Measurements from ENCODE around the gene GHITM. TPM values are rescaled to one million over a fixed set of nuclear protein-coding genes. Genes with fewer than 3 reads are reported as not detected.
A peak's percentile ranks its signal among the peaks of the same experiment; 100 is the strongest.

The GHITM gene
- total RNA-seq, 2 experiments from 2014 or later, result 110 to 145 TPM

DNA sequence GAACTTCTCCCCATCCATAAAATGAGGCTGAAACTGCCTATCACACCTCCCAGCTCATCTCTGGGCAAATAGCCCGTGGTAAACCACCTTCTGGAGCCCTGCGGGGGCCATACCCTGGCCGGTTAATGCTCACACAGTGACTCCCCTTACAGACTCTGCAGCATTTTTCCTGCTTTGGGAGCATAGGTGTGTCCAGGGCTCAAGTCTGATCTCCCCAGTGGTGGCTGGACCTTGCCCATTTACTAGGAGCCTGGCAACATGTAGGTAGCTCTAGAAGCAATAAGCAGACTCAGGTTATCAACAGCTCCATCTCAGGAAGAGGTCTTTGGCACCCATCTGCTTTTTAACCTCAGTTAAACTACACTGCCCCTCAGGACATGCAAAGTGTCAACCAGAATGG lies 49.5 kb downstream of the GHITM start:
- no peak overlapping the region for H3K27ac Mint-ChIP-seq
- no peaks in the 10 kb centered on the region for H3K36me3 Mint-ChIP-seq
- peaks cover 11% of the 10 kb centered on the region for H3K27me3 Mint-ChIP-seq
- H3K4me3 Mint-ChIP-seq, result no peak overlapping the region
- H3K4me1 Mint-ChIP-seq, result peaks cover 17% of the 10 kb centered on the region
- CTCF ChIA-PET, result interaction anchor here (0.6 kb wide), 1 partner anchor 41 kb away, joined by 3 read pairs; no protein-coding TSS in a partner anchor
- no peak for ATAC-seq
- no peak for DNase-seq
- no peaks in the 10 kb centered on the region for H3K9me3 Mint-ChIP-seq (ENCODE audit: low read depth)

DNA sequence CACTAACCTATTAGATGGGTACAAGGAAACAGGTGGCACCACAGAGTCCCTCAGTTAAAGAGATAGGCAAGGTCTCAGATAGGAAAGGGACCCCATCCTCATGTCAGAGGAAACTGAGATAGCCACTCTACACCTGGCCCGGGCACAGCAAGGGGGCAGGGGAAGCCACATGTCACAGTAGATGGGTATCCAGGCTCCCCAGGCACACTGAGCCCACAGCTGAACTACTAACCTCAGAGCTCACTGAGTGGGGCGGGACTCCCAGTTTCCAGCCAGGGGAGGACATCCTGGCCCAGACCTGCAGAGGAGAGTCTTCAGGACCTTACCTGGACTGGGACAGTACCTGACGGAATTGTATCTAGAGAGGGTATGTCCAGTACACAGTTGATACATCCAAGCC lies 51.3 kb downstream of the GHITM start:
- H3K27me3 Mint-ChIP-seq, result peaks cover 23% of the 10 kb centered on the region
- H3K27ac Mint-ChIP-seq, result no peak overlapping the region
- no peaks in the 10 kb centered on the region for H3K9me3 Mint-ChIP-seq (ENCODE audit: low read depth)
- H3K4me1 Mint-ChIP-seq, result peaks cover 10% of the 10 kb centered on the region
- H3K4me3 Mint-ChIP-seq, result no peak overlapping the region
- ATAC-seq (no peak), DNase-seq (no peak)
- CTCF ChIA-PET, result interaction anchor here (1.1 to 1.6 kb wide), 4 partner anchors 14 to 43 kb away, joined by 3 to 5 read pairs (median 4); no protein-coding TSS in a partner anchor
- no peaks in the 10 kb centered on the region for H3K36me3 Mint-ChIP-seq

DNA sequence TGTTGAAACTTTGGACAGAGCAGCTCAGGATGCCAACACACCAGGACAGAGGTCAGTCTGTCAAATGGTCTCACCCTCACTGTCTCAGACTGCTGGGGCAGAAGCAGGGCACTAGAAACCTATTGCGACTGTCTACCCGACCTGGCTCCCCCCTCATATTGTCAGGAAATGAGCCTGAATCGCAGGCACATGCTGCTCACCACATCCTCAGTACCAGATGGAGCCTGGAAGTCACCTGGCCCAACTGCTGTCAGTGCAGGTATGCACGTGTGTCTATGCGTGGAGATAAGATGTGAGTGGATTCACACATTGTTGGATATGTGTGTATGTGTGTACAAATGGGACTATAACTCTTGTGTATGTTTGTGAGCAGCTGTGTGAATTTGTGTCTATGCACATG lies 51.8 kb downstream of the GHITM start:
- CTCF ChIA-PET, result interaction anchor here (1.1 to 1.6 kb wide), 4 partner anchors 13 to 43 kb away, joined by 3 to 5 read pairs (median 4); no protein-coding TSS in a partner anchor
- Mint-ChIP-seq H3K9me3 (ENCODE audit: low read depth) (no peaks in the 10 kb centered on the region), H3K4me3 (no peak overlapping the region), H3K36me3 (no peaks in the 10 kb centered on the region), H3K27me3 (peaks cover 27% of the 10 kb centered on the region), H3K27ac (no peak overlapping the region), H3K4me1 (peaks cover 10% of the 10 kb centered on the region)
- DNase-seq (peak; percentile 51), ATAC-seq (no peak)

DNA sequence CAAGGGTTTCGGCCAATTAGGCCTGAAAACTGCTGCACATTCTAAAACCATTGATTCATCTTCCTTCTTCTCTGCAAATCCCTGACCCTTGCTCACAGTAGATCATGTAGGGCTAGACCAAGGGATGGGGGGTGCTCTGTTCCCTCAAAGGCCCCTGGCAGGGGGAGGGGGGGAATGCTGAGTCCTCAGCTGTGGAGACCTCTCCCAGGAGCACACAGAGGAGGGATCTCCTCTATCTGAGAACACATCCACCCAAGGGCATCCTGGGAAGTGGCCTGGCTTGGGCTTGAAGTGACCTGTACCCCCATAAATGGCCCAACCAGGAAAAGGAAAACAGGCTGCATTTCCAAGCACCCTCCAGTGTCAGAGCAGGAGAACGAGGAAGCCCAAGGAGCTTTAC lies 54.0 kb downstream of the GHITM start:
- Mint-ChIP-seq H3K9me3 (ENCODE audit: low read depth) (no peaks in the 10 kb centered on the region), H3K4me3 (no peak overlapping the region), H3K27ac (no peak overlapping the region), H3K27me3 (peaks cover 38% of the 10 kb centered on the region), H3K4me1 (peaks cover 10% of the 10 kb centered on the region), H3K36me3 (no peaks in the 10 kb centered on the region)
- CTCF ChIA-PET, result interaction anchor here (0.9 to 2.2 kb wide), 3 partner anchors 16 to 46 kb away, joined by 4 to 9 read pairs (median 8); no protein-coding TSS in a partner anchor
- no peak for ATAC-seq
- DNase-seq, result no peak

DNA sequence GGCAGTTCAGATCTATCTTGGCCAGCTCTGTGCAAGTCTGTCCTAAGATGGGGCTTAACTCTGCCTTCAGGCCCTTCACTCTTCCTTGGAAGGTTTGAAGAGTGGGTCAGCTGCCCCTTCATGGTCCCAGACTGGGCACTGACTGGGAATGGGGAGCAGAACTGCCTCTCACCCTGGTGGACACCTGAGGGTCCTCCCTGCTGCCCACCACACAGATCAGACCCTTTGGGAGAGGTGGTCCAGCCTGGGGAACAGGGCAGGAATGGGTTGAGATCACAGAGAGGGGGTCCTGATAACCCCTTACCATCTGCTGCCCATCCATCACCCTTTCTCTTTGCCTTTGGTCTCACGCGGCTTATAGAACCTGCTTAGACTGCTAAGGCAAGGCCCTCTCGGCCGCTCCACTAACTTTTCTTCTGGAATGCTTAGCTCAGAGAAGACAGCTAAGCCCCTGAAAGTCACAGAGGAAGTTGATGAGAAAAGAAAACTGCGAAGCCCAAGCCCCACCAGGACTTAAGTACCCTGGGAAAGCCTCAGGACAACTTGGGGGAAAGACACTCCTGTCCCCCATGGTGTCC lies 54.6 kb downstream of the GHITM start:
- no peaks in the 10 kb centered on the region for H3K36me3 Mint-ChIP-seq
- H3K4me3 Mint-ChIP-seq, result peak overlapping the region; percentile 43
- H3K4me1 Mint-ChIP-seq, result peaks cover 10% of the 10 kb centered on the region
- H3K27ac Mint-ChIP-seq, result no peak overlapping the region
- DNase-seq (no peak), ATAC-seq (no peak)
- H3K9me3 Mint-ChIP-seq (ENCODE audit: low read depth), result no peaks in the 10 kb centered on the region
- CTCF ChIA-PET, result interaction anchor here (0.9 to 2.2 kb wide), 3 partner anchors 17 to 46 kb away, joined by 4 to 9 read pairs (median 8); no protein-coding TSS in a partner anchor
- peaks cover 38% of the 10 kb centered on the region for H3K27me3 Mint-ChIP-seq

DNA sequence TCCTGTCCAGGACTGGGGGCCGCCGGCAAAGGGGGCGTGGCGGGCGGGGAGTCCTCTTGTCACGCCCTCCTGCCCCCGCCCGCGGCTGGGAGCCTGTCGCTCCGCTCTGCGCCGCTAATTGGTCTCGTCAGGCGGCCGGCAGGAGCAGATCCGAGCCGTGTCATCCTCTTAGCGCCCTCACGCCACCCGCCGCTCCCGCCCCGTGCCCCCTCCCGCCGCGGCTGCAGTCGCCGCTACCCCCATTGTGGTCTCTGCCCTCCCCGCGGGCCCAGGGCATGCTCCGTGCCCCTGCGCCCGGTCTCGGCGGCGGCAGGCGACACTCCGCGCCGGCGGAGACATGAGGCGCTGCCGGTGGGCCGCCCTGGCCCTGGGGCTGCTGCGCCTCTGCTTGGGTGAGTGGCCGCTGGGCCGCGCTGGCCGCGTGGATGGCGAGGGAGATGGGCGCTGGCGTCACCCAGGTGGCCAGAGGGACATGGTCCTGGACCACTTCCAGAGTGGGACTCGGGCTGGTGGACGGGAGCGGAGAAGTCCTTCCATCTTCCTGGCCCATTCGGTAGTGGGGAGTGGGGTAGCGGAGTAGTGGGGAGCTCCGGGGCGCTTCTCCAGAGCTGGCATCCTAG lies 55.2 kb downstream of the GHITM start, which contains the start of gene CDHR1:
Gene CDHR1, plus strand, starts transcription at position 114 of the 620 bp plus-strand sequence. Its CDS starts 224 bp downstream, at position 338.
- Mint-ChIP-seq H3K9me3 (ENCODE audit: low read depth) (no peaks in the 10 kb centered on the region), H3K36me3 (no peaks in the 10 kb centered on the region), H3K27ac (no peak within 1 kb of the TSS), H3K4me3 (peak within 1 kb of the TSS; percentile 43), H3K4me1 (peaks cover 10% of the 10 kb centered on the region), H3K27me3 (peaks cover 38% of the 10 kb centered on the region)
- DNase-seq (peak; percentile 62), ATAC-seq (peak; percentile 83)
- CTCF ChIA-PET, result interaction anchor here (0.9 to 2.6 kb wide), 4 partner anchors 11 to 56 kb away, joined by 3 to 9 read pairs (median 7); partner anchors contain the start of gene GHITM

DNA sequence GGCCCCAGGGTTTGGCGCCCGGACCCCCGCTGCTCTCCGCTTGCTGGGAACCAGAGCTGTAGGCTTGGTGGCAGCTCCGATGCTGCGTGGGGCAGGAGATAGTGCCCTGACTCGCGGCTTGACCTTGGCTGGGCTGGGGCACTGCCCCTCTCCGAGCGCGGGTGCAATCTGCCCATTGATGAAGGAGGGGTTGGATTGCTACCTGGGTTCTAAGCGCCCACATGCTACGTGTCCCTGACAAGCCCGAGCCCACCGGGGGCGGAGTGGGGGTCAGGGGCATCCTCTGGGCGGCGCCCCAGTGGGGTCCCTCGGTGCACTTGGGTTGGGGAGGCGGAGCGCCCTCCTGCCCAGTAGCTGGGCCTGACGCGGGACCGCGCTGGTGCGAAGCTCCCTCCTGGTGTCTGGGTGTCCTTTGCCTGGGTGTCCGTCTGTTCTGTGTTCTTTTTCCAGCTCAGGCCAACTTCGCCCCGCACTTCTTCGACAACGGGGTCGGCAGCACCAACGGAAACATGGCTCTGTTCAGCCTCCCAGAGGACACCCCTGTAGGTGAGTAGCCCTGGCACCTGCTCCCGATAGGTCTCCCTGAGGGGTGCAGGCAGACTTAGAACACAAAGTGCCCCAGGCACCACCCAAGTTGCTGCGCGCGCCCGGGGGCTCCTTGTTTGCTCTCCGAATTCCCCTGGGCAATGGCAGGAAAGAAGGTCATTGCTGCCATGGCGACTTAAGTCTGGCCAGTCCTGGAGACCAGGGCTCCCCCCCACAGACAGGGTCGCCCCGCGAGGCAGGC lies 55.9 kb downstream of the GHITM start:
- peak overlapping the region; percentile 33 for H3K4me3 Mint-ChIP-seq
- H3K27me3 Mint-ChIP-seq, result peaks cover 38% of the 10 kb centered on the region
- H3K27ac Mint-ChIP-seq, result no peak overlapping the region
- ATAC-seq (no peak), DNase-seq (no peak)
- no peaks in the 10 kb centered on the region for H3K9me3 Mint-ChIP-seq (ENCODE audit: low read depth)
- peaks cover 10% of the 10 kb centered on the region for H3K4me1 Mint-ChIP-seq
- H3K36me3 Mint-ChIP-seq, result no peaks in the 10 kb centered on the region
- CTCF ChIA-PET, result interaction anchor here (0.9 to 2.6 kb wide), 5 partner anchors 10 to 56 kb away, joined by 3 to 9 read pairs (median 4); partner anchors contain the start of gene GHITM

DNA sequence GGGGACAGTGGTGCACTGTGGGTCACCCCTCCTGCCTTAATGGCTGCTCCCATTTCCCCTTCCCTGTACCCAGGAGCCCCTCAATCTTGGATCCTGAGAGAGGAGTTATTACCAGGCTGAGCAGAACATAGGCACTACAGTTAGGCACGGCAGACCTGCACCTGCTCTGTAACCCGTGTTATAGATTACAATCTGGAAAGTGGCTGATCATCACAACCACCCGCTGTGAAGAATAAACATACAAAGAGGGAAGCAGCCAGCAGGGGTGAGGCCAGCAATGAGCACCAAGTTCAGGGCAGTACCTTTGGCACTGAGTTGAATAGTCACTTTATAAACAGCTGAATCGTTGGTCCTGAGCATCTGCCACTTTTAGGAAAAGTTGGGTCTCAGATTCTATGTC lies 56.8 kb downstream of the GHITM start:
- H3K4me3 Mint-ChIP-seq, result no peak overlapping the region
- no peaks in the 10 kb centered on the region for H3K9me3 Mint-ChIP-seq (ENCODE audit: low read depth)
- no peak for ATAC-seq
- H3K27me3 Mint-ChIP-seq, result peaks cover 38% of the 10 kb centered on the region
- no peak overlapping the region for H3K27ac Mint-ChIP-seq
- H3K36me3 Mint-ChIP-seq, result no peaks in the 10 kb centered on the region
- peaks cover 6% of the 10 kb centered on the region for H3K4me1 Mint-ChIP-seq
- no peak for DNase-seq
- CTCF ChIA-PET, result interaction anchor here (1.0 to 2.6 kb wide), 2 partner anchors 10 to 40 kb away, joined by 4 to 6 read pairs; no protein-coding TSS in a partner anchor

DNA sequence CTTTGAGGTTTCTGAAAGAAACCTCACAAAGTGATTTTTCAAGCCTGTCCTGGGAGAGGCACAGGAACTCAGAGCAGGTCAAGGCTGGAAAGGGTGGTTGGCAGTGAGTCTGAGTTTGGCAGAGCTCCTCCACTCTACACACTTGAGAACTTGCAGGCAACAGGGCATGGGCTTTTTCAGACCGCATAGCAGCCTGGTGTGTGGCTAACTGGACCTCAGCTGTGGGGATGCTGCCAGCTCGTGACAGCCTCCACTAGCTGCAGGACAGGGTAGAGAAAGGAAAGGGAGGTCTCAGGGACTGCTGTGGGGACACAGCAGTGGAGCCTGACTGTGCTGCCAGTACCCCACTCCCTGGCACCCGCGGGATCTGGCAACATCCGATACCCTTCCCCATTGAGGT lies 57.6 kb downstream of the GHITM start:
- H3K4me3 Mint-ChIP-seq, result no peak overlapping the region
- no peaks in the 10 kb centered on the region for H3K9me3 Mint-ChIP-seq (ENCODE audit: low read depth)
- ATAC-seq (no peak), DNase-seq (no peak)
- CTCF ChIA-PET, result interaction anchor here (2.6 to 2.8 kb wide), 2 partner anchors 9 to 17 kb away, joined by 6 to 8 read pairs; no protein-coding TSS in a partner anchor
- peaks cover 38% of the 10 kb centered on the region for H3K27me3 Mint-ChIP-seq
- no peaks in the 10 kb centered on the region for H3K36me3 Mint-ChIP-seq
- H3K4me1 Mint-ChIP-seq, result no peaks in the 10 kb centered on the region
- H3K27ac Mint-ChIP-seq, result no peak overlapping the region

DNA sequence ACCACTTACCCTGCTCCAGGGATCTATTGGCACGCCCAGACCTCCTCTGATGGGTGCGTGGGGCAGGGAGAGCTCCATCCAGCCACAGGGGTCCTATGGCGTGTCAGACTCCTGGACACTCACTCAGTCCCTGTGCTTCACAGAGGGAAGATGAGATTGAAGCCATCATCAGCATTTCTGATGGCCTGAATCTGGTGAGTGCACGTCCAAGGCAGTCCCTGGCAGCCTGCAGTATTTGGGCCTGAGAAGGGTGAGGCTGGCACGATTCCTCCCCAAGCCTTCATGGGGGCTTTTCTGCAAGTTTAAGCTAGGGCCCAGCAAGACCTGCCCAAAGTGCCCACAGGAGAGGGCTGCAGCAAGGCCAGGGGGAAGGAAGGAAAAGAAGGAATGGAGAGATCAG lies 58.3 kb downstream of the GHITM start:
- Mint-ChIP-seq H3K4me3 (no peak overlapping the region), H3K4me1 (no peaks in the 10 kb centered on the region), H3K27me3 (peaks cover 38% of the 10 kb centered on the region), H3K36me3 (no peaks in the 10 kb centered on the region), H3K9me3 (ENCODE audit: low read depth) (no peaks in the 10 kb centered on the region), H3K27ac (no peak overlapping the region)
- CTCF ChIA-PET, result interaction anchor here (1.5 to 2.8 kb wide), 3 partner anchors 17 to 50 kb away, joined by 3 to 8 read pairs (median 6); no protein-coding TSS in a partner anchor
- DNase-seq (no peak), ATAC-seq (no peak)

DNA sequence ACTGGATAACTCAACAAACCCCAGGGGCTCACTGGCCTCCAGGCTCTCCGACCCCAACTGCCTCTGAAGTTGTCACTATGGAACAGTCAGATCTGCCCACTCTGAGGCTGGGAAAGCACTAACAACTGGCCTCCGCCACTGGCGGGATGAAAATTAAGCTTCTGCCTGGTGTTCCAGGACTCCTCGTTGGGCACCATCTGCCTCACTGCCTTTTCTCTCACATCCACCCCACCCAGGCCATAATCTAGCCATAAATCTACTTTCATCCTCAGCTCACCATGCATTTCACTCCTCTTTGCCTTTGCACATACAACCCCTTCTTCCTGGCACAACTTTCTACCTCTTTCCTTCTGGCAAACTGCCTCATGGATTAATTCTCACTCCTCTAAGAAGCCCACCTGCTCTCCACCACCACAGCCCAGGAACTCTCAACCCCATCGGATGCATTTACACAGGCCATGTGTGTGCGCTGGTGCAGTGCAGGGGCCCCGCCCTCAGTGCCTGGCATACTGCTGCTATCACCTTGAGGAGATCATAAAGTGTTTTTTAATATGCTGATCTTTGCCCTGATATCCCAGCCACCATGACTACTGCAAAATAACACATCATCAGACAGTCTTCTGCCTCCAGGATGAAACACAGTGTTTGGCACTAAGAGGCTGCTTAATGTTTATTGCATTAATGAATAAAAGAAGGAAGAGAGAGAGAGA lies 59.1 kb downstream of the GHITM start:
- H3K4me1 Mint-ChIP-seq, result no peaks in the 10 kb centered on the region

DNA sequence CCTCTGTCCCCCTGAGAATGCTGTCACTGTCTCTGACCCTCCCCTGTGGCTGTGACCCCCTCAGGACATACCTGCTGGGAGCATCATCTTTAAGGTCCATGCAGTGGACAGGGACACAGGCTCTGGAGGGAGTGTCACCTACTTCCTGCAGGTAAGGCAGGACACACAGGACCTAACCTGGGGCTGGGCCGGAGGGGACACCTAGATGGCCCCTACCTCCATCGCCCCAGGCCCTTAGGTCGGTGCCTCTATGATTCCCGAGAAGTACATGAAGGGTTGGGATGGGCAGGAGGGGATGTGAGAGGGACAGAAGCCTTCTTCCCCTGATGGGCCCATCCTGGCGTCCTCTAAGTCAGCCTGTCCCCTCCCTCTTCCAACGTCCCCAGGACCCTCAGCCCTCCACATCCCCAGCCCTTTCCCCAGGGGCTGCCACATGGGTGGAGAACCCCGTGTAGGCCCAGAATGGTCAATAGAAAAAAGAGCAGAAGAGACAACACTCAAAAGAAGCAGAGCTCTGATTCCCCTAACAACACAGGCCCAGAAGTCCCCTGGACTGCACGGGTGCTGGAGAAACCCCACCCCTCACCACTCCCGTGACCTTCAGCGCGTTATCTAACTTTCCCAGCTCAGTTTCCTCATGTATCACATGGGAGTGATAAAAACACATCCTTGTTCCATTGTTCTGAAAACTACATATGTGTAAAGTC lies 61.4 kb downstream of the GHITM start:
- CTCF ChIA-PET, result interaction anchor here (1.5 to 3.9 kb wide), 2 partner anchors 52 to 54 kb away, joined by 3 to 33 read pairs; no protein-coding TSS in a partner anchor
- no peaks in the 10 kb centered on the region for H3K9me3 Mint-ChIP-seq (ENCODE audit: low read depth)
- no peak overlapping the region for H3K4me3 Mint-ChIP-seq
- H3K36me3 Mint-ChIP-seq, result no peaks in the 10 kb centered on the region
- H3K27ac Mint-ChIP-seq, result no peak overlapping the region
- no peaks in the 10 kb centered on the region for H3K4me1 Mint-ChIP-seq
- DNase-seq (no peak), ATAC-seq (no peak)
- peaks cover 15% of the 10 kb centered on the region for H3K27me3 Mint-ChIP-seq

More for the DNA sequence above, 59.1 kb downstream of the GHITM start:
- DNase-seq (no peak), ATAC-seq (no peak)
- CTCF ChIA-PET, result interaction anchor here (1.5 to 2.8 kb wide), 3 partner anchors 16 to 50 kb away, joined by 3 to 8 read pairs (median 6); no protein-coding TSS in a partner anchor
- peaks cover 31% of the 10 kb centered on the region for H3K27me3 Mint-ChIP-seq
- H3K9me3 Mint-ChIP-seq (ENCODE audit: low read depth), result no peaks in the 10 kb centered on the region
- H3K36me3 Mint-ChIP-seq, result no peaks in the 10 kb centered on the region
- H3K27ac Mint-ChIP-seq, result no peak overlapping the region
- H3K4me3 Mint-ChIP-seq, result no peak overlapping the region

All from activated CD8-positive, alpha-beta memory T cell treated with anti-CD3 and anti-CD28 coated beads, Interleukin-2, amount 10 ng/mL, durations not matched to agents 7 days and 5 days (primary cell).